HEK293T (cell line): ENCODE measurements around the gene TACC2.

Source experiments
- CTCF ChIA-PET: fragments of 350-600 bp; formaldehyde crosslinking; extraction: SDS; loops from one replicate; lab custom pipeline; 2021; ENCODE audit warnings: antibody characterized with exemption, inconsistent platforms; lab: Yijun Ruan, JAX
- POLR2A ChIA-PET: fragments of 350-600 bp; formaldehyde crosslinking; extraction: SDS; loops from one replicate; lab custom pipeline; 2020; ENCODE audit warnings: antibody characterized with exemption, inconsistent platforms; lab: Yijun Ruan, JAX
- DNase-seq: peaks from one replicate; pipeline ENCODE4 v3.0.0; 2012; ENCODE audit warnings: mixed read lengths; ENCODE audit errors: extremely low spot score
- ARNT ChIP-seq: fragments of 450-650 bp; IDR thresholded peaks from 2 replicates; pipeline ENCODE4 v1.6.1; 2017; ENCODE audit warnings: mild to moderate bottlenecking
- BHLHE40 ChIP-seq: fragments of 450-650 bp; IDR thresholded peaks from 2 replicates; pipeline ENCODE4 v1.6.1; 2016; ENCODE audit warnings: mild to moderate bottlenecking, moderate library complexity, borderline replicate concordance
- CTBP1 ChIP-seq: fragments of 450-650 bp; IDR thresholded peaks from 2 replicates; pipeline ENCODE4 v1.6.1; 2016; ENCODE audit warnings: borderline replicate concordance
- ELF4 ChIP-seq: fragments of 450-650 bp; IDR thresholded peaks from 2 replicates; pipeline ENCODE4 v1.6.1; 2017; ENCODE audit warnings: antibody characterized with exemption
- FOXA1 ChIP-seq: fragments of 450-650 bp; IDR thresholded peaks from 2 replicates; pipeline ENCODE4 v1.6.1; 2016; ENCODE audit warnings: mild to moderate bottlenecking
- FOXK2 ChIP-seq: fragments of 450-650 bp; IDR thresholded peaks from 2 replicates; pipeline ENCODE4 v1.6.1; 2016; ENCODE audit warnings: mild to moderate bottlenecking
- FOXM1 ChIP-seq: fragments of 450-650 bp; IDR thresholded peaks from 2 replicates; pipeline ENCODE4 v1.6.1; 2017; ENCODE audit warnings: mild to moderate bottlenecking, borderline replicate concordance
- HDGF ChIP-seq: fragments of 450-650 bp; IDR thresholded peaks from 2 replicates; pipeline ENCODE4 v1.6.1; 2017; ENCODE audit warnings: antibody characterized with exemption, borderline replicate concordance
- L3MBTL2 ChIP-seq: fragments of 450-650 bp; conservative IDR thresholded peaks from 2 replicates; pipeline ENCODE4 v1.6.1; 2016; ENCODE audit warnings: mild to moderate bottlenecking
- LEF1 ChIP-seq: fragments of 450-650 bp; IDR thresholded peaks from 2 replicates; pipeline ENCODE4 v1.6.1; 2017; ENCODE audit warnings: mild to moderate bottlenecking, borderline replicate concordance
- NFRKB ChIP-seq: fragments of 450-650 bp; IDR thresholded peaks from 2 replicates; pipeline ENCODE4 v1.6.1; 2016; ENCODE audit warnings: mild to moderate bottlenecking, moderate library complexity
- PKNOX1 ChIP-seq: fragments of 450-650 bp; IDR thresholded peaks from 2 replicates; pipeline ENCODE4 v1.6.1; 2016
- SP1 ChIP-seq: fragments of 450-650 bp; IDR thresholded peaks from 2 replicates; pipeline ENCODE4 v1.6.1; 2017
- SUZ12 ChIP-seq: fragments of 450-650 bp; IDR thresholded peaks from 2 replicates; pipeline ENCODE4 v1.6.1; 2016; ENCODE audit warnings: mild to moderate bottlenecking
- TARDBP ChIP-seq: fragments of 450-650 bp; IDR thresholded peaks from 2 replicates; pipeline ENCODE4 v1.6.1; 2016
- ZNF384 ChIP-seq: fragments of 450-650 bp; IDR thresholded peaks from 2 replicates; pipeline ENCODE4 v1.6.1; 2016

The TACC2 gene

DNA sequence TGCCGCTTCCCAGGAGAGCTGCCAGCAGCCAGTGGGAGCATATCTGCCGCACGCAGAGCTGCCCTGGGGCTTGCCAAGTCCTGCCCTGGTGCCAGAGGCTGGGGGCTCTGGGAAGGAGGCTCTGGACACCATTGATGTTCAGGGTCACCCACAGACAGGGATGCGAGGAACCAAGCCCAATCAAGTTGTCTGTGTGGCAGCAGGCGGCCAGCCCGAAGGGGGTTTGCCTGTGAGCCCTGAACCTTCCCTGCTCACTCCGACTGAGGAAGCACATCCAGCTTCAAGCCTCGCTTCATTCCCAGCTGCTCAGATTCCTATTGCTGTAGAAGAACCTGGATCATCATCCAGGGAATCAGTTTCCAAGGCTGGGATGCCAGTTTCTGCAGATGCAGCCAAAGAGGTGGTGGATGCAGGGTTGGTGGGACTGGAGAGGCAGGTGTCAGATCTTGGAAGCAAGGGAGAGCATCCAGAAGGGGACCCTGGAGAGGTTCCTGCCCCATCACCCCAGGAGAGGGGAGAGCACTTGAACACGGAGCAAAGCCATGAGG, 94.6 kb downstream of the TACC2 start:
- ChIA-PET POLR2A (no interaction called here), CTCF (no interaction called here)
- no peak for TF ChIP-seq LEF1
- no peak for TF ChIP-seq PKNOX1
- no peak for TF ChIP-seq SP1
- TF ChIP-seq CTBP1: no peak
- no peak for TF ChIP-seq ZNF384
- TF ChIP-seq FOXM1: no peak
- TF ChIP-seq ELF4: no peak
- TF ChIP-seq L3MBTL2: no peak
- TF ChIP-seq FOXA1: no peak
- DNase-seq: no peak

DNA sequence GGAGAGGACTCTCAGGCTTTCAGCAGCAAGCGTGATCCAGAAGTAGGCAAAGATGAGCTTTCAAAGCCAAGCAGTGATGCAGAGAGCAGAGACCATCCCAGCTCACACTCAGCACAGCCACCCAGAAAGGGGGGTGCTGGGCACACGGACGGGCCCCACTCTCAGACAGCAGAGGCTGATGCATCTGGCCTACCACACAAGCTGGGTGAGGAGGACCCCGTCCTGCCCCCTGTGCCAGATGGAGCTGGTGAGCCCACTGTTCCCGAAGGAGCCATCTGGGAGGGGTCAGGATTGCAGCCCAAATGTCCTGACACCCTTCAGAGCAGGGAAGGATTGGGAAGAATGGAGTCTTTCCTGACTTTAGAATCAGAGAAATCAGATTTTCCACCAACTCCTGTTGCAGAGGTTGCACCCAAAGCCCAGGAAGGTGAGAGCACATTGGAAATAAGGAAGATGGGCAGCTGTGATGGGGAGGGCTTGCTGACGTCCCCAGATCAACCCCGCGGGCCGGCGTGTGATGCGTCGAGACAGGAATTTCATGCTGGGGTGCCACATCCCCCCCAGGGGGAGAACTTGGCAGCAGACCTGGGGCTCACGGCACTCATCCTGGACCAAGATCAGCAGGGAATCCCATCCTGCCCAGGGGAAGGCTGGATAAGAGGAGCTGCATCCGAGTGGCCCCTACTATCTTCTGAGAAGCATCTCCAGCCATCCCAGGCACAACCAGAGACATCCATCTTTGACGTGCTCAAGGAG, 95.5 kb downstream of the TACC2 start:
- POLR2A ChIA-PET: no interaction called here
- no peak for DNase-seq
- TF ChIP-seq CTBP1: no peak
- CTCF ChIA-PET: no interaction called here

DNA sequence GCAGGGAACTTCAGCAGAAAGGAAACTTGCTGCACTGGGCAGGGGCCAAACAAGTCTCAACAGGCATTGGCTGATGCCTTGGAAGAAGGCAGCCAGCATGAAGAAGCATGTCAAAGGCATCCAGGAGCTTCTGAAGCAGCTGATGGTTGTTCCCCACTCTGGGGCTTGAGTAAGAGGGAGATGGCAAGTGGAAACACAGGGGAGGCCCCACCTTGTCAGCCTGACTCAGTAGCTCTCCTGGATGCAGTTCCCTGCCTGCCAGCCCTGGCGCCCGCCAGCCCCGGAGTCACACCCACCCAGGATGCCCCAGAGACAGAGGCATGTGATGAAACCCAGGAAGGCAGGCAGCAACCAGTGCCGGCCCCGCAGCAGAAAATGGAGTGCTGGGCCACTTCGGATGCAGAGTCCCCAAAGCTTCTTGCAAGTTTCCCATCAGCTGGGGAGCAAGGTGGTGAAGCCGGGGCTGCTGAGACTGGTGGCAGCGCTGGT, 96.5 kb downstream of the TACC2 start:
- no peak for DNase-seq
- CTCF ChIA-PET: no interaction called here
- POLR2A ChIA-PET: interaction anchor here (0.6 kb wide), 1 partner anchor 48 kb away, joined by 4 read pairs; no protein-coding TSS in a partner anchor
- TF ChIP-seq SP1 (no peak), TARDBP (no peak)

- no peak for DNase-seq
- CTCF ChIA-PET: no interaction called here
- no peak for TF ChIP-seq FOXK2
- TF ChIP-seq PKNOX1: no peak
- no peak for TF ChIP-seq FOXM1
- TF ChIP-seq SP1: no peak
- no peak for TF ChIP-seq ELF4
- no peak for TF ChIP-seq SUZ12
- no peak for TF ChIP-seq CTBP1
- no peak for TF ChIP-seq HDGF
- TF ChIP-seq ARNT: no peak
- TF ChIP-seq L3MBTL2: no peak
- TF ChIP-seq NFRKB: no peak
- TF ChIP-seq FOXA1: no peak
- TF ChIP-seq ZNF384: no peak
- no peak for TF ChIP-seq BHLHE40
- no peak for TF ChIP-seq LEF1
- no peak for TF ChIP-seq TARDBP
- POLR2A ChIA-PET: no interaction called here
These were observed 97.7 kb downstream of the TACC2 start for GRCh38 chr10:122086416-122087240.

- CTCF ChIA-PET: no interaction called here
- no peak for TF ChIP-seq ARNT
- TF ChIP-seq PKNOX1: no peak
- TF ChIP-seq NFRKB: no peak
- no peak for TF ChIP-seq L3MBTL2
- TF ChIP-seq FOXK2: no peak
- no peak for TF ChIP-seq FOXM1
- TF ChIP-seq ELF4: no peak
- TF ChIP-seq ZNF384: no peak
- no peak for TF ChIP-seq SP1
- no peak for TF ChIP-seq HDGF
- no peak for TF ChIP-seq CTBP1
- no peak for TF ChIP-seq FOXA1
- no peak for TF ChIP-seq TARDBP
- TF ChIP-seq LEF1: no peak
- no peak for TF ChIP-seq SUZ12
- no peak for TF ChIP-seq BHLHE40
- POLR2A ChIA-PET: no interaction called here
- DNase-seq: no peak
These were observed 98.5 kb downstream of the TACC2 start for GRCh38 chr10:122087436-122087835.
